HG03520 (cell line): ENCODE data around the gene SLC24A3.
A peak's percentile ranks its signal among the peaks of the same experiment; 100 is the strongest.
"Not testable (repeated sequence)": the region's sequence is repeated elsewhere in the genome, so short reads cannot be mapped to it uniquely, and the experiment has no call there.

Experiments used
- ATAC-seq: cut with Tn5 transposase; IDR thresholded peaks from one replicate; pipeline ENCODE4 v1.9.1; 2021; ENCODE audit warnings: mild to moderate bottlenecking, moderate library complexity; ENCODE audit not compliant: unreplicated experiment

The SLC24A3 gene

DNA sequence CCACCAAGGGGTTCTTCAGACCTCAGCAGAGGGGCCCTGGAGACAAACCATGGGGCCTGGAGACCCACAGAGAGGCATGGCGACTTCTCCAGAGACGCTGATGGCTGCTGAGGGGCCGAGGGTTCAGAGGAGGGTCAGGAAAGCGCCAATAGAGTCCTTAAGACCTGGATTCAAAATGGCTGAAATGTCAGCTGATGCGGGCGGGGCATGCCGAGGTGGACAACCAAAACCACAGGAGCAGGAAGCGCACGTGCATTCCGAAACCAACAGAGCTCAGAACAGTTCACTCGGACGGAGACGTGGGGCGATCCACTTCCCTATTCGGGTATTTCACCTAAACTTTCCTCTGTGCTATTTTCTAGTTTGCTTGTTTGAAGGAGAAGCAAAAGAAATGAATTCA lies 445.7 kb downstream of the SLC24A3 start:
- ATAC-seq: peak; percentile 77

DNA sequence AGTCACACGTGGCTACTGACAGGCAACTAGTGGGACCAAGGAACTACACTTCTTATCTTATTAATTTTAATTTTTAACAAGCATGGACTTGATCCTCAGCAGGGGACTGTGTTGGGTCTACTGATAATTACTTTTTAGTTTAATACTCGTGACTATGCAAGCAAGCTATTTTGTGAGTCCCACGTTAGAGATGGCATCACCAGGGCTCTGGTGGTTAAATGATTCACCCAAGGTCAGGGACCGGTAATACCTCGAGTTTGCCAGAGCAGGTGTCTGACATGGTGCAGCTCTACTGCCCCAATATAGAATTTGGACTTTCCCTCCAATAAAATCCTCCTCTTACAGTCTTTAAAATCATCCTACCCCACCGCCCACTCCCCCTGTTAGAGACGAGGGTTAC lies 447.0 kb downstream of the SLC24A3 start:
- no peak for ATAC-seq

DNA sequence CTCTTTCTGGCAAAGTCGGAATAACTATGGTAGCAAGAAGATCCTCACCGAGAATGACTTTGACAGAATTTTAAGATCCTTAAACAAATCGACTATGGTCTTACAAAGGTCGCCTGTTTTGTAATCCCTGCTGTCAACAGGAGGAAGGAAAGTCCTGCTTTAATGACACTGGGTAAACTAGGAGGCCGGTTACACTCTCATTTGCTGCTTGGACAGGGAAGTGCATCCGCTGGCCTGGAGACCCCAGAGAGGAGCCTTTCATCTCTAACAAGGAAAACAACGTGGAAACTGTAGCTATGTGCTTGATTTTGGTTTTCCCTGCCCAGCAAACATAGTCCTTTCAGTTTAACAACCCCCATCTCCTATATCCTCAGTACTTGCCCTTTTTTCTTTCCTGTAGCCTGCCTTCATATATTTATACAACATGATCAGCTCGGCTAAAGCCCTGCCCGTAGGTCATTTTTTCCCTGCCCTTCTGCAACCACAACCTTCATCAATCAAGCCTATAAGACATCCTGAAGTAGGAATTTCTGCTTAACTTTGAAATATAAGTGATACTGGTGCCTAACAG lies 448.5 kb downstream of the SLC24A3 start:
- ATAC-seq: no peak

DNA sequence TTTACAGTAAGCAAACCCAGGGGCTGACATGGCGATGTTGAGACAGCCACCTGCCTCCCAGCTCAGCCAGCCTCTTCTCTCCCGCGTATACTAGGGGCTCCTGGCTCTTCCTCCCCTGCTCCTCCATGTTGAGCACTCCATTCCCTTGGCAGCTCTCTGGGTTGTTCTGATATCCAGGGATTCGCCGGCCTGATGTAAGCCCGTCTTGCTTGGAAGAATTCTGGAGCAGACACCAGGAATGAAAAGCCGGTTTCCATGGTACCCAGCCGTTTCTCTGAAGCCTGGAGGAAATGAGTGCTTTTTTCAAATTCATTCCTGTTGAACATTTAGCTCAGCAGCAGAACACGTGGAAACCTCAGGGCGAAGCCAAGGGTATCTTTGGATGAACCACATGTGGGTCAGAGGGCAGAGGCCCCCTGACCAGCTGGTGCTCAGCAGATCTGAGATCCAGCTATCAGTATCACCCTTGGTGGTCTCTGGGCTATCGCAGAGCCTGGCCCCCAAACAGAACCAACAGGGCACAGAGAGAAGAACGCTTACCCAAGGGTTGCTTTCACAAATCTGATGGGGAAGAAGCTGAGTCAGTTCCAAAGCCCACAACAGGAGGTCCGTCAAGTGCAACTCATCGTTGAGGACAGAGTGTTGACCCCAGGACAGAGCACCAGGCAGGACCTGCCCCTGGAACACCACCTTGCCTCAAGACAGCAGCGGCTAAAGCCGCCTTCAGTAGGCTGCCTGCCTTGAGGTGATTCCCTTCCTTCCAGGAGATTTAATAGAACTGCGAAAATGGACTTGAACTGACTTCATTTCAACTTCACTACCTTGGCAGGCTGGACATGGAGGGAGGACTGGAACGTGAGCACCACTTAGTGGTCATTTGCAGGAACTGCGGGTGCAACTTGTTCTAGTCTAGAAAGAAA lies 449.5 kb downstream of the SLC24A3 start:
- peak; percentile 44 for ATAC-seq

DNA sequence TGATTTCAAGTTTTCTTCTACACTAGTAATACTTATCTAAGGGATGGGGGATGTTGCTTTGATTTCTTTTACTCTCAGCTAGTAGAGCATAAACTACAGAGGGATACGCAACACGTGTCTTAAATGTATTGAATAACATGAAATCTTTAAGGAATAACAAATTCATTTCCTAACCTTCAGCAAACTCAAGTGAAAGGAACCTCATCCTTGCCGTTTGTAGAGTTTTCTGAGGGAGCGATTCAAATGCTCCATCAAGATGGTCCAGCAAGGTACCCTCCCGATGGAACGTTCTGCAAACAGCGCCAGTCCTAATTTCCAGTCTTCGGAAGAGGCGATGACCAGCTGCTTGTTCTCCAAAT lies 450.2 kb downstream of the SLC24A3 start:
- no peak for ATAC-seq

DNA sequence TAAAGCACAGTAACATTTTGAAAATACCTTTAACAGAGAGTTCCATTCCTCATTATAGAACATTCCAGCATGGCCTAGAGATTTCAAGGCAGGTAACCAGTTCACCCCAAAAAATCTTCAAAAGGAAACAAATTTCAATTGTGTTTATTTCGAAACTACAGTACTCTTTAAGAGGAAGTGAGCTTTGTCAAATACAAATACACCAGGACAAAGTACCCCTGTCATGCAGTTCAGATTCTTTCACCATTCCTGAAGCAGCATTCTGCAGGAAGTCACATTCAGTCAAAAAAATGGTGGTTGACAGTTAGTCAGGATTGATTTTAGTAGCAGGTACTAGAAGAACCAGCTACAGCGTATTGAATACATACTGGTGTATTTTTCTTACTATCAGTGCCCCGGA lies 456.0 kb downstream of the SLC24A3 start:
- ATAC-seq: no peak

DNA sequence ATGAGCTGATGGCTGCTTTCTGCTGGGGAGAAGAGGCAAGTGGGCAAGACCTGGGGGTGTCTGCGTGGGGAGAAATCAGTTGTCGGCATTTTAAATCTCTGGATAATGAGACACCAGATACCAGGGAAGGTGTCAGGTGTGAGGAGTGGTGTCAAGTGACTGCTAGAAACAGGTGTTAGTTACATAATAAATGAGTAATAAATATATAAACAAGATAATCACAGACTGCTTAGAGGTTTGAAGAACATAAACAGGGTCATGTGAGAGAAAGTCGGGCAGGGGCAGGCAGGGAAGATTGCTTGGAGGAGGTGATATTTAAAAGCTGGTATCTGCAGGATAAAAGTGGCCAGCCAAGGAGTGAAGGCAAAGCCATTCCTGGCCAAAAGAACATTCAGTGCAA lies 458.4 kb downstream of the SLC24A3 start:
- no peak for ATAC-seq

DNA sequence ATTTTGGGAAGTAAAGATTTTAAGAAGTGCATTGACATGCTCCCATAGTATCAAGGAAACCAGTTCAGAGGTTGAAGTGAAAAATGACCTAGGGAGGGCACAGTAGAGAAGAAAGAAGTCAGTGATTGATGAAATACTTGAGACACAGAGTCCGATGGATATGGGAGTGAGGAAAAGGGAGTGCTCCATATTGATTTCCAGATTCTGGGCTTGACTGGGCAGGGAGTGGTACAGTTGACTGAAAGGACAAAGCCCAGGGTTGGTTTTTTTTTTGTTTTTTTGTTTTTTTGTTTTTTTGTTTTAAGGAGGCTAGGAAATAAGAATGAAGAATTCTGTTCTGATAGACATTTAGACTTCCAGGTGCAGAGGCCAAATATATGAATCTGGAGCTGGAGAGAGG lies 458.9 kb downstream of the SLC24A3 start:
- no peak for ATAC-seq

DNA sequence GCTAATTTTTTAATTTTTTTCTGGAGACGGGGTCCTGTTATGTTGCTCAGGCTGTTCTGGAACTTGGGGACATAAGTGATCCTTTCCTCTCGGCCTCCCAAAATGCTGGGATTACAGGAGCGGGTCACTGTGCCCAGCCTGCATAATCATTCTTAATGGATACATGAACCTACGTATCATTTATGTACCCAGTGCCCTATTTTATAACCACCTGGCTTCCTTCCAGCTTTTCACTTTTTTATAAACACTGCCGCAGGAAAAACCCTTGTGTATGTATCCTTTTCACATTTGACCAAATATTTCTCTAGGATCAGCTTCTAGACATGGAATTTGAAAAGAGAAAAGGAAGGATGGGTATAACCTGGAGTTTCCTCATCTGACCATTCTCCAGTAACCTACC lies 460.1 kb downstream of the SLC24A3 start:
- no peak for ATAC-seq

DNA sequence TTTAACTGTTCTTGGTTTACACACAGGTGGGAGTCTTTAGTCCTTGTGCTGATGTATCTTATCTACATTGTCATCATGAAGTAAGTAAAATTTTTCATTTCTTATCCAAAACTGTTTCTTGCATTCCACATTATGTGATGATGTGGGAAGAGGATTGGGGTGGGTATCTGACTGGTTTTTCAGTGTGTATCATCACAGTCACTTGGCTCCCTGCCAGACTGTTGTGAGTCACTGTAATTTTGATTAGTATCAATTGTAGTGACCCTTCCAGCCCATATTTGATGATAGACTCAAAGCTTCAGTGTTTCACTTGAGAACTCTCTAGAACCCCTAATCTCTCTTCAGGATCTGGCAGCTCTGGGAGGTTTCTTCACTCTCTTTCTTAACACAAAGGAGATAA lies 461.1 kb downstream of the SLC24A3 start:
- no peak for ATAC-seq

DNA sequence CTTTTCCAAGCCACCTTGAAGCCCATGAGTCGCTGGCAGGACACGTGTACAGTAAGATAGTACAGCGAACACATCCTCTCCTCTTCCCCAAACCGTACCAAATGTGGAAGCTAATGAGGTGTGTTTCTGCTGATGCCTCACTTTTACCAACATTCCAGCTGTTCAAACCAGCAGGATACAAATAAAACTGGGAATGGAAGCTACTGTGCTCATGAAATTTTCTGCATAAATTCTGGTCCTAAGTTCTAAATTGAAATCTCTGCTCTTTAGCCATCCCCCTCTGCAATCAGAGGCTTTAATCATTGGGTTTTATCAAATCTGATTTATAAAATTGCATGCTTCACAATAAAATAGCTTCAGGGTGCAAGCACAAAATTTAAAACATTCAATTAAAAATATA lies 463.8 kb downstream of the SLC24A3 start:
- no peak for ATAC-seq

DNA sequence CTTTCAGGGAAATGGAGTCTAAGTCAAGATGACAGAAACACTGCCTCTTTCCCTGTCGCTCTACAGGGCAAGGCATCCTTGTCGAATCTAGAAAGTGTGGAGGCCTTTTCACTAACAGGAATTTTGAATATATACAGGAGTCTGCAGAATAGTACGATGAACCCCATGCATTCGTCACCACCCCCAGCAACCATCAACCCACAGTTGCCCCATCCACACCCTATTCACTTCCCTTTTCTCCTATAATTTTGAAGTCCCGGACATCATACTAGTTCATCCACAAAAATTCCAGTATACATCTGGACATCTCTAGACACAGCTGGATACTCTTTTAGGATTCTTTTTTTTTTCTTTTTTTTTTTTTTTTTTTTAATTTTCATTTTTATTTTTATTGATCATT lies 464.9 kb downstream of the SLC24A3 start:
- ATAC-seq: no peak

DNA sequence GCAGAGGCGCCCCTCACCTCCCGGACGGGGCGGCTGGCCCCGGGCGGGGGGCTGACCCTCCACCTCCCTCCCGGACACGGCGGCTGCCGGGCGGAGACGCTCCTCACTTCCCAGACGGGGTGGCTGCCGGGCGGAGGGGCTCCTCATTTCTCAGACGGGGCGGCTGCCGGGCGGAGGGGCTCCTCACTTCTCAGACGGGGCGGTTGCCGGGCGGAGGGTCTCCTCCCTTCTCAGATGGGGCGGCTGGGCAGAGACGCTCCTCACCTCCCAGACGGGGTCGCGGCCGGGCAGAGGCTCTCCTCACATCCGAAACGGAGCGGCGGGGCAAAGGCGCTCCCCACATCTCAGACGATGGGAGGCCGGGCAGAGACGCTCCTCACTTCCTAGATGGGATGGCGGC lies 466.1 kb downstream of the SLC24A3 start:
- not testable (repeated sequence) for ATAC-seq

DNA sequence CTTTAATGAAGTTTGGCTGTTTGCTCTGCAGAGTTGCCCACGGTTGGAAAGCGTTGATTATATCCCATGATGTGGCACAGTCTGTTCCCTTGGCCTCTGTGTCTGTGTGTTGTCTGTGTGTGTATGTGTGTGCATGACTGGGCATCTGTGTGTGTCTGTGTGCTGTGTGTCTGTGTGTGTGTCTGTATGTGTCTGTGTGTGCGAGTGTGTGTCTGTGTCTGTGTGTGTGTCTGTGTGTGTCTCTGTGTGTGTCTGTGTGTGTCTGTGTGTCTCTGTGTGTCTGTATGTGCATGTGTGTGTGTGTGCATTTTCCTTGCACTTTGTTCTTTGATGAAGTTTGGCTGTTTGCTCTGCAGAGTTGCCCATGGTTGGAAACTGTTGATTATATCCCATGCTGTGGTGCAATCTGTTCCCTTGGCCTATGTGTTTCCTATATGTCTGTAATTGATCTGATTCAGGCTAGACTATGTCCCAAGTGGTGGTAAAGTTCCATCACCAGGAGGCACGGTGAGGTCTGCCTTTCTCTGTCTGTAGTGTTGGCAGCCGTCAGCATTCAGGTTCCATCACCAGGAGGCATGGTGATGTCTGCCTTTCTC lies 467.6 kb downstream of the SLC24A3 start:
- ATAC-seq: no peak

DNA sequence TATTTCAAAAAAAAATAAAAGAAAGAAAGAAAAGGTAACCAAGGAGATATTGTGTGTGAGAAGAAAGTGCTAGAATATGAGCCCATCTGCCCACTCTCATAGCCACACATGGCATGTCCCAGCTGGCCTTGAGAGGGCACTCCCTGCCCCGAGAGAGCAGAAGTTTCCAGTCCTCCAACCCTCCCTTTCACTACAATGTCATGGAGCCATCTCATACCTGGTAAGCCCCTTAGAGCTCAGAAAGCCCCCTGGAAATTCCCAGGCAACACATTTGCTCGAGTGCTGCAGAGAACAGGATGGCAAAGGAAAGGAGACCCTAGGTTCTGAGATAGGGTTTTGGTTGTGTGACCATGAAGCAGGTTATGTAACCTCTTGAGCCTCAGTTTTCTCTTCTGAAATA lies 469.8 kb downstream of the SLC24A3 start:
- ATAC-seq: no peak

DNA sequence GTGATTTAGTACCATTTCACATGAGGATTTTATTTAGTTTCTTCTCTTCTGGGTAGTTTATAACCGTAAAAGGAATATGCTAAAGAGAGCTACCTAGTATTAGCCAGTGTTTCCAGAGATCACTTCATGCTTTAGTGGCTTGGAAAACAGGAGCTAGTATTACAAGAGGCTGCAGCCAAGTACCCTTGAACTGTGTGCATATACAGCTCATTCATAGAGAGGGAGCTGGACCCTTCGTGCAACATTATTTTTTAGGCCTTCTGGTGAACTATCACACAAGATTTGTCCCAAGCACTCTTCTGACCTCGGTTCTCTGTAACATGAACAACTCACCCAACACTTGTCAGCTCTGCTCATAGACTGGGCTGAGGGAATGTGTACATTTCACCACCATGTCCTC lies 470.7 kb downstream of the SLC24A3 start:
- ATAC-seq: no peak

DNA sequence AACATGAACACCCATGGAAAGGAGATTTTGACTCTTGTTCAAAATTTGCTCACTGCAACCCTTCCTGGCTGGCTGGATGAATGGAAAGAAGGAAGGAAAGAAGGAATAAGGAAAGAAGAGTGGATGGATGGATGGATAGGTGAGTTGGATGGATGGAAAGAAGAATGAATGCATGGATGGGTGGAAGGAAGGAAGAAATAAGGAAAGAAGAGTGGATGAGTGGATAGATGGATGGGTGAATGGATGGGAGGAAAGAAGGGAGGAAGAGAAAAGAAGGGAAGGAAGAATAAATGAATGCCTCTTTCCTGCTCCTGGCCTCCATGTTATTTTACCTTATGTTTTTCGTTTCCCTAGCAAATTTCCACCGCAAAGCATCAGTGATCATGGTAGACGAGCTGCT lies 471.4 kb downstream of the SLC24A3 start:
- no peak for ATAC-seq

DNA sequence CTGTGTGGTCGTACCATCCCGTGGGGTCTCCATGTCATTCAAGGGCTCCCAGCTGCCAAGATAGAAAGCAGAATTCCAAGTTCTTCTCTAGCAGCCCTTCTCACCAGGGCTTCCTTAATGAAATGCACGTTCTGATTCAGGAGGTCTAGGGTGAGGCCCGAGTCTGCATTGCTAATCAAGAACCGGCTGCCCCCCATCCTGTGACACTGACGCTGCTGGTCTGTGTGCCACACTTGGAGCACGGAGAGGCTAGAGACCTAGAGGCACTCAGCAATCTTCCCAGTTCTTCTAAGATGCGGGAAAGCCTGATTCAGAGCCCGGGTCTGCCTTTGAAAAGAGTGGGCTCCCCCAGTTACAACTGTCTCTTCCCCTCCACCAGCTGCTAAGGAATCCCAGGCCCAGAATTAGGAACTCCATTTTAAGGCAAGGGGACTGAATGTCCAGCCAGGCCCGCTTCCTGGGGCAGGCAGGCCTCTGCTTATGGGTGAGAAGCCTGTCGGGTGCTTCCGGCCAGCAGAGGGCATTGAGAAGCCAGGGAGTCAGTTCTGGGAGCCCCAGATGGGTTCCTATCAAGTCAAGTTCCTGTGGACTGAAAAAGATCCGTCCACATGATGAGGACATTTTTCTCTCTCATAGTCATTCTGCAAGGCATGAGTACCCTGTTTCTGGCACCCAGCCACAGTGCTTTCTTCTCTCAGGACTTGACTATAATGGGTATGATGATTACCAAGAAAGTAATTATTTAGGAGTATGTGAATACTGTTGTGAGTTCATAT lies 475.8 kb downstream of the SLC24A3 start:
- no peak for ATAC-seq

DNA sequence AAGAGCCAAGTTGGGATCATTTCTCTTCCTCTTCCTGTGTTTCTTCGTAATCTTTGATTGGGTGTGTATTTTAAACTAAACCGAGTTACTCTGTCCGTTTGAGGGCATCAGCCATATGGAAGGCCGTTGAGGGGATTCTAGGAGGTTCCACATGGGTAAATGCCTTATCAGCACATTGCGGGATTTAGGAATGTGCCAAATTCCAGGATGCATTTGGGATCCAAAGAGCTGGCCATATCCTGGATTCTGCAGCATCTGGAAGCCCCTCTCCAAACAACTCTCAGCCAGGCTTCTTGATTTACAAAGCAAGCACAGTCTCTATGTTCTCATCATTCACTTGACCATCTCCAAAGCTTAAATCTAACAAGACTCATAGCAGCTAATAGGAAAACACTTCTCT lies 478.0 kb downstream of the SLC24A3 start:
- ATAC-seq: no peak

DNA sequence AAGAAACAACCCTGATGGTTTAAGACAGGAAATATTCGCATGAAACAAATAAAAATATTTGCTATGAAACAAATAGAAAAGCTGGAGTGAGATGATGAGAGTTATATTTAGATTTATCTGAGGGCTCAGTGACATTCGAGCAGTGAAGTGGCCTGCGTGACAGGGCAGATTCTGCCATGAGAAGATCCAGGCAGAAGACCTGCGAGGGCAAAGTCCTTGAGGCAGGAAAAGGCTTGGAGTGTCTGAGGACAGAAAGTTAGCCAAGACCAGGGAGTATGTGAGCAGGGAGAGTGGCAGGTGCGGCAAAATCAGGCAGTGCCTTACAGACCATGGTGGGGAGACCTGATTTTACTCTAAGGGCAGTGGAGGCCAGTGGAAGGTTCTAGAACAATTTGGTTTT lies 478.7 kb downstream of the SLC24A3 start:
- ATAC-seq: no peak

DNA sequence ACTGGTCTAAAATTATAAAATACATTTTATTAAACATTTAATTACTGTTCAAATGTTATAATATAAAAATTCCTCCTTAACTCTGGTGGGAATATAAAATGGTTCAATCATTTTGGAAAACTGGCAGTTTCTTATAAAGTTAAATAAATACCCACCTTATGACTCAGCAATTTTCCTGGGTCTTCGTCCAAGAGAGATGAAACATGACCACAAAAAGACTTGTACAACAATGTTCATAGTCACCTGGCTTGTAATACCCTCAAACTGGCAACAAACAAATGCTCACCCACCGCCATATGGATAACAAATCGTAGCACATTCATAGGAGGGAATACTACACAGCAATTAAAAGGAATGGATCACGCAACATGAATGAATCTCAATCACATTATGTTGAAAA lies 479.7 kb downstream of the SLC24A3 start:
- ATAC-seq: no peak
